Ascending aorta (tissue), 2 donors: ENCODE results near the gene STK39. TPM values are rescaled to one million over a fixed set of nuclear protein-coding genes. Genes with fewer than 3 reads are reported as not detected.

ENCODE experiments used
- DNase-seq, 2 donors: peaks; one replicate each; pipeline ENCODE4 v3.0.0-alpha.2; 2019; ENCODE audit warnings: low spot score in 2 of 2
- H3K27ac ChIP-seq, 2 donors: fragments of 200-600 bp; sonication (generic); one replicate each; pipeline ENCODE4 v1.5.1; 2016 to 2017; ENCODE audit warnings: mild to moderate bottlenecking in 1 of 2
- H3K27me3 ChIP-seq: fragments of 200-600 bp; sonication (generic); one replicate; pipeline ENCODE4 v1.5.1; 2017
- H3K36me3 ChIP-seq, 2 donors: fragments of 200-600 bp; sonication (generic); one replicate each; pipeline ENCODE4 v1.5.1; 2016
- H3K4me1 ChIP-seq, 2 donors: fragments of 200-600 bp; sonication (generic); one replicate each; pipeline ENCODE4 v1.5.1; 2016 to 2017; ENCODE audit warnings: mild to moderate bottlenecking in 1 of 2
- H3K4me3 ChIP-seq, 2 donors: fragments of 200-600 bp; sonication (generic); one replicate each; pipeline ENCODE4 v1.5.1; 2016 to 2017; ENCODE audit warnings: mild to moderate bottlenecking in 1 of 2
- H3K9me3 ChIP-seq, 2 donors: fragments of 200-600 bp; sonication (generic); one replicate each; pipeline ENCODE4 v1.5.1; 2016
- CTCF ChIP-seq, 3 experiments: fragments of 200-600 bp in 2 of 3; fragments of 450-650 bp in 1 of 3; sonication (generic) in 2 of 3; IDR thresholded peaks; one replicate each; pipeline ENCODE4 v1.5.1; 2016 to 2019; ENCODE audit warnings: antibody characterized with exemption in 3 of 3, mild to moderate bottlenecking in 1 of 3, moderate library complexity in 1 of 3
- intact Hi-C: fragments of 100-400 bp; cut with DNase I; formaldehyde crosslinking; loops from one replicate; pipeline ENCODE4 v1.15.1; 2023
- total RNA-seq: library from RNA; depleted of rRNA; stranded (reverse); fragments of >200 nt; gene quantifications from one replicate; pipeline ENCODE4 v1.1.0, GENCODE V29; 2016

STK39 gene
- total RNA-seq, 1 donor from 2014 or later = 7.5 TPM

GRCh38 chr2:168008646-168009195, 238.7 kb downstream of the STK39 start:
- Histone ChIP-seq H3K4me3 (no peak overlapping the region), H3K27me3 (no peaks in the 10 kb centered on the region), H3K36me3 (no peaks in the 10 kb centered on the region), H3K27ac (no peak overlapping the region), H3K9me3 (no peaks in the 10 kb centered on the region), H3K4me1 (no peaks in the 10 kb centered on the region)
- no peak for TF ChIP-seq CTCF (IDR thresholded peaks at IDR 0.05)
- DNase-seq = no peak
- intact Hi-C loops = no loop called here

GRCh38 chr2:168006498-168006897, 240.9 kb downstream of the STK39 start:
- H3K9me3 ChIP-seq = no peaks in the 10 kb centered on the region
- no peak for DNase-seq
- no peaks in the 10 kb centered on the region for H3K4me1 ChIP-seq
- no peak for TF ChIP-seq CTCF (IDR thresholded peaks at IDR 0.05)
- H3K27me3 ChIP-seq = no peaks in the 10 kb centered on the region
- intact Hi-C loops = no loop called here
- H3K36me3 ChIP-seq = no peaks in the 10 kb centered on the region
- H3K4me3 ChIP-seq = no peak overlapping the region
- no peak overlapping the region for H3K27ac ChIP-seq

- H3K4me3 ChIP-seq = no peak overlapping the region
- H3K9me3 ChIP-seq = no peaks in the 10 kb centered on the region
- H3K27ac ChIP-seq = no peak overlapping the region
- no peak for DNase-seq
- H3K36me3 ChIP-seq = no peaks in the 10 kb centered on the region
- H3K27me3 ChIP-seq = no peaks in the 10 kb centered on the region
- TF ChIP-seq CTCF (IDR thresholded peaks at IDR 0.05) = no peak
- no peaks in the 10 kb centered on the region for H3K4me1 ChIP-seq
- intact Hi-C loops = no loop called here
Measured at GRCh38 chr2:168005586-168005985, 241.8 kb downstream of the STK39 start.

- H3K27ac ChIP-seq = no peak overlapping the region
- TF ChIP-seq CTCF (IDR thresholded peaks at IDR 0.05) = no peak
- H3K36me3 ChIP-seq = no peaks in the 10 kb centered on the region
- intact Hi-C loops = no loop called here
- H3K4me1 ChIP-seq = no peaks in the 10 kb centered on the region
- no peak for DNase-seq
- no peaks in the 10 kb centered on the region for H3K9me3 ChIP-seq
- H3K4me3 ChIP-seq = no peak overlapping the region
- H3K27me3 ChIP-seq = no peaks in the 10 kb centered on the region
Measured at GRCh38 chr2:168003876-168004275, 243.5 kb downstream of the STK39 start.

- intact Hi-C loops = no loop called here
- Histone ChIP-seq H3K27me3 (no peaks in the 10 kb centered on the region), H3K27ac (no peak overlapping the region), H3K36me3 (no peaks in the 10 kb centered on the region), H3K4me1 (no peaks in the 10 kb centered on the region), H3K4me3 (no peak overlapping the region), H3K9me3 (no peaks in the 10 kb centered on the region)
- TF ChIP-seq CTCF (IDR thresholded peaks at IDR 0.05) = no peak
- no peak for DNase-seq
Measured at GRCh38 chr2:168002021-168002553, 245.3 kb downstream of the STK39 start.

- Histone ChIP-seq H3K9me3 (no peaks in the 10 kb centered on the region), H3K4me3 (no peak overlapping the region), H3K36me3 (no peaks in the 10 kb centered on the region), H3K4me1 (no peaks in the 10 kb centered on the region), H3K27me3 (no peaks in the 10 kb centered on the region), H3K27ac (no peak overlapping the region)
- DNase-seq = no peak
- no peak for TF ChIP-seq CTCF (IDR thresholded peaks at IDR 0.05)
- intact Hi-C loops = no loop called here
Measured at GRCh38 chr2:167992278-167992677, 255.1 kb downstream of the STK39 start.
